ENCODE measurements around the gene TOX3. TPM values are rescaled to one million over a fixed set of nuclear protein-coding genes. Genes with fewer than 3 reads are reported as not detected.
A peak's percentile ranks its signal among the peaks of the same experiment; 100 is the strongest.

The TOX3 gene
- total and polyA plus RNA-seq, 2 of the 13 experiments (the other 11 are each of a cell fraction or from before 2014, with no cell fraction given): 14.5 to 98.6 TPM

DNA sequence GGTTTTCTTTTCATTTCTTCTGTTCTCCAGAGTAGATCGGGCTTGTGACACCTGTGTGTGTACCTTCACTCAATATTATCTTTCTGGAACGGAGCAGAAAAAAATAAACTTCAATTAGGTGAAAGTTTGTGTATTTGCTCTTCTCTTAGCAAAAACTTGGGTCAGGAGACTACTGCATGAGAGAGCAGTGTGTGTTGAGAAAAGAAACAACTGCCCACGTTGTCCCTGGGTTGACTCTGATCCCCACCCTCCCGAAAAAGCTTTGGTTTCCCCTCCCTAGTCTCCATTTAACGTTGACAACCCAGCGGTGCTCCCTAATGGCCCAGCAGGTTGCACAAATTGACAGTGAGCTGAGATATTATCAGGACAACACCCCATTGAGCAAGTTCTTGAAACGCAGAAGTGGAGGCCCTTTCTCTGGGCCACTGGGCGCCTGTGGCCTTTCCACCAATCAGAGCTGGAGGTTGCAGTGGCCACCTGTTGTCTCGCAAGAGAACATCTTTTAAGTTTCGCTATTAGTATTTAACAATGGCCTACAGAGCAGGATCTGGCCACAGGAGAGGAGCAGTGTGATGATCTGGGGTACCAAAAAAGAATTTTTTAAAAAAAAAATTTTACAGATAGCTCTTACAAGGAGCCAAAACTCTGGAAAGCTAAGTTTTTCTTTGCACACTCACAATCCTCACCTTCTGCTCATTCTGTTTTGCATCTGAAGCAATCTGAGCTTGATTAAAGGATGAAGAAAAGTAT is 1.5 kb upstream of the TOX3 start (continued):
- TF ChIP-seq, protein P1, sequence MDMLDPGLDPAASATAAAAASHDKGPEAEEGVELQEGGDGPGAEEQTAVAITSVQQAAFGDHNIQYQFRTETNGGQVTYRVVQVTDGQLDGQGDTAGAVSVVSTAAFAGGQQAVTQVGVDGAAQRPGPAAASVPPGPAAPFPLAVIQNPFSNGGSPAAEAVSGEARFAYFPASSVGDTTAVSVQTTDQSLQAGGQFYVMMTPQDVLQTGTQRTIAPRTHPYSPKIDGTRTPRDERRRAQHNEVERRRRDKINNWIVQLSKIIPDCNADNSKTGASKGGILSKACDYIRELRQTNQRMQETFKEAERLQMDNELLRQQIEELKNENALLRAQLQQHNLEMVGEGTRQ (IDR thresholded peaks at IDR 0.05; ENCODE audit: low read depth, low read length): peak; percentile 29; the same call in 1 of the 2 replicates
- TF ChIP-seq, protein P1 (CRISPR knock-in tag; IDR thresholded peaks at IDR 0.05; ENCODE audit: borderline replicate concordance): no peak
- TF ChIP-seq DMAP1 (CRISPR knock-in tag; IDR thresholded peaks at IDR 0.05): peak; percentile 23; the same call in 1 of the 2 replicates
- TF ChIP-seq KLF15 (CRISPR knock-in tag; IDR thresholded peaks at IDR 0.05; ENCODE audit: borderline replicate concordance): no peak
- 0 out of 2 replicates have a peak, but pooled peaks have one; percentile 21 for TF ChIP-seq ZNF430 (CRISPR knock-in tag; IDR thresholded peaks at IDR 0.05)
- TF ChIP-seq NR2F2 (IDR thresholded peaks at IDR 0.05; ENCODE audit: borderline replicate concordance, low read depth): no peak
- TF ChIP-seq, protein P2, sequence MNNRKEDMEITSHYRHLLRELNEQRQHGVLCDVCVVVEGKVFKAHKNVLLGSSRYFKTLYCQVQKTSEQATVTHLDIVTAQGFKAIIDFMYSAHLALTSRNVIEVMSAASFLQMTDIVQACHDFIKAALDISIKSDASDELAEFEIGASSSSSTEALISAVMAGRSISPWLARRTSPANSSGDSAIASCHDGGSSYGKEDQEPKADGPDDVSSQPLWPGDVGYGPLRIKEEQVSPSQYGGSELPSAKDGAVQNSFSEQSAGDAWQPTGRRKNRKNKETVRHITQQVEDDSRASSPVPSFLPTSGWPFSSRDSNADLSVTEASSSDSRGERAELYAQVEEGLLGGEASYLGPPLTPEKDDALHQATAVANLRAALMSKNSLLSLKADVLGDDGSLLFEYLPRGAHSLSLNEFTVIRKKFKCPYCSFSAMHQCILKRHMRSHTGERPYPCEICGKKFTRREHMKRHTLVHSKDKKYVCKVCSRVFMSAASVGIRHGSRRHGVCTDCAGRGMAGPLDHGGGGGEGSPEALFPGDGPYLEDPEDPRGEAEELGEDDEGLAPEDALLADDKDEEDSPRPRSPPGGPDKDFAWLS (CRISPR knock-in tag; IDR thresholded peaks at IDR 0.05; ENCODE audit: borderline replicate concordance): no peak
- TF ChIP-seq, protein P3, sequence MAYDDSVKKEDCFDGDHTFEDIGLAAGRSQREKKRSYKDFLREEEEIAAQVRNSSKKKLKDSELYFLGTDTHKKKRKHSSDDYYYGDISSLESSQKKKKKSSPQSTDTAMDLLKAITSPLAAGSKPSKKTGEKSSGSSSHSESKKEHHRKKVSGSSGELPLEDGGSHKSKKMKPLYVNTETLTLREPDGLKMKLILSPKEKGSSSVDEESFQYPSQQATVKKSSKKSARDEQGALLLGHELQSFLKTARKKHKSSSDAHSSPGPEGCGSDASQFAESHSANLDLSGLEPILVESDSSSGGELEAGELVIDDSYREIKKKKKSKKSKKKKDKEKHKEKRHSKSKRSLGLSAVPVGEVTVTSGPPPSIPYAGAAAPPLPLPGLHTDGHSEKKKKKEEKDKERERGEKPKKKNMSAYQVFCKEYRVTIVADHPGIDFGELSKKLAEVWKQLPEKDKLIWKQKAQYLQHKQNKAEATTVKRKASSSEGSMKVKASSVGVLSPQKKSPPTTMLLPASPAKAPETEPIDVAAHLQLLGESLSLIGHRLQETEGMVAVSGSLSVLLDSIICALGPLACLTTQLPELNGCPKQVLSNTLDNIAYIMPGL (CRISPR knock-in tag; IDR thresholded peaks at IDR 0.05; ENCODE audit: borderline replicate concordance in 1 of 2, low read depth in 1 of 2): peak in 1 of 2 experiments; percentile 41; a peak in 3 of 4 replicates
- TF ChIP-seq, protein P4, sequence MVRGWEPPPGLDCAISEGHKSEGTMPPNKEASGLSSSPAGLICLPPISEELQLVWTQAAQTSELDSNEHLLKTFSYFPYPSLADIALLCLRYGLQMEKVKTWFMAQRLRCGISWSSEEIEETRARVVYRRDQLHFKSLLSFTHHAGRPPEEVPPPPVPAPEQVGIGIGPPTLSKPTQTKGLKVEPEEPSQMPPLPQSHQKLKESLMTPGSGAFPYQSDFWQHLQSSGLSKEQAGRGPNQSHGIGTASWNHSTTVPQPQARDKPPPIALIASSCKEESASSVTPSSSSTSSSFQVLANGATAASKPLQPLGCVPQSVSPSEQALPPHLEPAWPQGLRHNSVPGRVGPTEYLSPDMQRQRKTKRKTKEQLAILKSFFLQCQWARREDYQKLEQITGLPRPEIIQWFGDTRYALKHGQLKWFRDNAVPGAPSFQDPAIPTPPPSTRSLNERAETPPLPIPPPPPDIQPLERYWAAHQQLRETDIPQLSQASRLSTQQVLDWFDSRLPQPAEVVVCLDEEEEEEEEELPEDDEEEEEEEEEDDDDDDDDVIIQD (CRISPR knock-in tag; IDR thresholded peaks at IDR 0.05; ENCODE audit: low read depth): no peak
- TF ChIP-seq, protein P5, sequence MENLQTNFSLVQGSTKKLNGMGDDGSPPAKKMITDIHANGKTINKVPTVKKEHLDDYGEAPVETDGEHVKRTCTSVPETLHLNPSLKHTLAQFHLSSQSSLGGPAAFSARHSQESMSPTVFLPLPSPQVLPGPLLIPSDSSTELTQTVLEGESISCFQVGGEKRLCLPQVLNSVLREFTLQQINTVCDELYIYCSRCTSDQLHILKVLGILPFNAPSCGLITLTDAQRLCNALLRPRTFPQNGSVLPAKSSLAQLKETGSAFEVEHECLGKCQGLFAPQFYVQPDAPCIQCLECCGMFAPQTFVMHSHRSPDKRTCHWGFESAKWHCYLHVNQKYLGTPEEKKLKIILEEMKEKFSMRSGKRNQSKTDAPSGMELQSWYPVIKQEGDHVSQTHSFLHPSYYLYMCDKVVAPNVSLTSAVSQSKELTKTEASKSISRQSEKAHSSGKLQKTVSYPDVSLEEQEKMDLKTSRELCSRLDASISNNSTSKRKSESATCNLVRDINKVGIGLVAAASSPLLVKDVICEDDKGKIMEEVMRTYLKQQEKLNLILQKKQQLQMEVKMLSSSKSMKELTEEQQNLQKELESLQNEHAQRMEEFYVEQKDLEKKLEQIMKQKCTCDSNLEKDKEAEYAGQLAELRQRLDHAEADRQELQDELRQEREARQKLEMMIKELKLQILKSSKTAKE (CRISPR knock-in tag; IDR thresholded peaks at IDR 0.05; ENCODE audit: borderline replicate concordance): no peak
- TF ChIP-seq CBX2 (IDR thresholded peaks at IDR 0.05; ENCODE audit: low read depth, low read length): no peak
- TF ChIP-seq CBX2 (CRISPR knock-in tag; IDR thresholded peaks at IDR 0.05; ENCODE audit: low read depth): no peak
- no peak for TF ChIP-seq ATF7-NPFF (CRISPR knock-in tag; IDR thresholded peaks at IDR 0.05; ENCODE audit: low read depth)
- TF ChIP-seq, protein P6, sequence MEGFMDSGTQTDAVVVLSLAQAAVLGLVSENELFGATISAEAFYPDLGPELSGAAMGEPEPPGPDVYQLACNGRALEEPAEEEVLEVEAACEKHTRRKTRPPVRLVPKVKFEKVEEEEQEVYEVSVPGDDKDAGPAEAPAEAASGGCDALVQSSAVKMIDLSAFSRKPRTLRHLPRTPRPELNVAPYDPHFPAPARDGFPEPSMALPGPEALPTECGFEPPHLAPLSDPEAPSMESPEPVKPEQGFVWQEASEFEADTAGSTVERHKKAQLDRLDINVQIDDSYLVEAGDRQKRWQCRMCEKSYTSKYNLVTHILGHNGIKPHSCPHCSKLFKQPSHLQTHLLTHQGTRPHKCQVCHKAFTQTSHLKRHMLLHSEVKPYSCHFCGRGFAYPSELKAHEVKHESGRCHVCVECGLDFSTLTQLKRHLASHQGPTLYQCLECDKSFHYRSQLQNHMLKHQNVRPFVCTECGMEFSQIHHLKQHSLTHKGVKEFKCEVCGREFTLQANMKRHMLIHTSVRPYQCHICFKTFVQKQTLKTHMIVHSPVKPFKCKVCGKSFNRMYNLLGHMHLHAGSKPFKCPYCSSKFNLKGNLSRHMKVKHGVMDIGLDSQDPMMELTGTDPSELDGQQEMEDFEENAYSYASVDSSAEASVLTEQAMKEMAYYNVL (CRISPR knock-in tag; IDR thresholded peaks at IDR 0.05; ENCODE audit: borderline replicate concordance): no peak
- TF ChIP-seq GATAD1 (CRISPR knock-in tag; IDR thresholded peaks at IDR 0.05): no peak; the same call in 1 of the 2 replicates
- no peak for TF ChIP-seq ZBTB42 (CRISPR knock-in tag; IDR thresholded peaks at IDR 0.05)
